HG03196 (cell line): ENCODE data around the gene EVL.

Experiments used
- ATAC-seq: cut with Tn5 transposase; IDR thresholded peaks from one replicate; pipeline ENCODE4 v1.9.1; 2021; ENCODE audit not compliant: unreplicated experiment

EVL gene

DNA sequence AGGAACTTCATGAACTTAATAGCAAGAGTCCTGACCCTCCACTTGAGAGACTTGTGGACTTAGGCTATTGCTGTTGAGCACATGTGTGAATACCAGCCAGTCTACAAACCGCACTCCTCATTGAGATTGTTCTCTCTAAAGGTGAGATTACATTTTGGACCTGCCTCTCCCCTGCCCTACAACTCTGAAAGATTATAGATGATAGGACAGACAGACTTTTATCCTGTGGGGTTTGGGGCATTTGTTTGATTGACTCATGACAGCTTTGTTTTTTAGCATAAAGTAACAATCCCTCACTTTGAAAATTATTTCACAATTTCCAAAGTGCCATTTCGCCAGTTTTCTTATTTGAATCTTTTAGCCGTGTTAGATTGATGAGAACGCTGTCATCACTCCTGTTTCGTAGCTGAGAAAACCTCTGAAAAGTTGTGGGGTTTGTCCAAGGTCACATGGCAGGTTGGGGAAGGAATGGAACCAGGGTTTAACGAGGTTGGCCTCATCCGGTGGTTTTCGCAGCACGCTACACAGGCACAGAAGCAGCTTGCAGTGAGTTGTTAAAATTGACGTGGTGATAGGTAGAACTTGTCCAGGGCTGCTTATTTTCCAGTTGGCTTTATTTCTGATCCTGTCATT, 836 bp downstream of the EVL start:
- no peak for ATAC-seq

- ATAC-seq: no peak
These were observed 1.7 kb downstream of the EVL start for GRCh38 chr14:100066962-100067361.

- no peak for ATAC-seq
These were observed 2.3 kb downstream of the EVL start for GRCh38 chr14:100067481-100067880.

GRCh38 chr14:100067971-100068959, 3.0 kb downstream of the EVL start:
- peak; percentile 32 for ATAC-seq

- ATAC-seq: no peak
These were observed 4.1 kb downstream of the EVL start for GRCh38 chr14:100069161-100069800.

GRCh38 chr14:100070310-100070709, 5.1 kb downstream of the EVL start:
- no peak for ATAC-seq

GRCh38 chr14:100071545-100071944, 6.3 kb downstream of the EVL start:
- no peak for ATAC-seq

GRCh38 chr14:100072783-100073346, 7.6 kb downstream of the EVL start:
- no peak for ATAC-seq

GRCh38 chr14:100073576-100074430, 8.6 kb downstream of the EVL start:
- ATAC-seq: no peak

- no peak for ATAC-seq
These were observed 9.3 kb downstream of the EVL start for GRCh38 chr14:100074431-100075100.

DNA sequence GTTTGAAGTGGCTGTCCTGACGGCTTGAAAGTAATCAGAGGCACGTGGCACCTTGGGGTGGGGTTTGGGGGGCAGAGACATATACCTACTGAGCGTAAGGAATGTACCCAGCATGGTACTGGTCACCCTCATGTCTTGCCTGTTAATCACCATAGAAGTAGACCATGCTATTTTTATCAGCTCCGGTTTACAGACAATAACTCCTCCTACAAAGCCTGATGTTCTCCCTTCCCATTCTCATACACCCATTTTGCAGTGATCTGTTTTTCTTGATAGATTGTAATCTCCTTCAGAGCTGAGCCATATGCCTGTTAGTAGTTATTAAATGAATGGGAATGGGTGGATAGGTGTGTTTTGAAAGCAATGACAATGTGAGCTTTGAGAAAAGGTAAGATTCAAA, 10.5 kb downstream of the EVL start:
- ATAC-seq: no peak

GRCh38 chr14:100076133-100076532, 10.9 kb downstream of the EVL start:
- no peak for ATAC-seq

DNA sequence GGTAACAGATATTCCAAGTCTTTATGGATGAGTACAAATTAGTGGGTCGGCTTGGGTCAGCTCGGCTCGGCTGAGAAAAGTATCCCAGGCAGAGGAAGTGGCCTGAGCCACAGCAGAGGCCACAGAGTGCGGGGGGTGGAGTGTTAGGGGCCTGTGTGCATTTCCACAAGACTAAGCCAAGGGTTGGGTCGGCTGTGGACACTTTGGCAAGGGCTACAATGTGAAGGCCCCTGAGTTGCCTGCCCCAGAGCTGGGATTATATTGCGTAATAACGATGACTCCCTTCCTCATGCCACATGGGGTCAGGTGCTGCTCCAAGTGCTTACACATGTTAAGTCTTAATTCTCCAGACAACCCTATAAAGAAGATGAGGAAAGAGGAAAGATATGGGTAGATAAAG, 11.4 kb downstream of the EVL start:
- ATAC-seq: no peak

DNA sequence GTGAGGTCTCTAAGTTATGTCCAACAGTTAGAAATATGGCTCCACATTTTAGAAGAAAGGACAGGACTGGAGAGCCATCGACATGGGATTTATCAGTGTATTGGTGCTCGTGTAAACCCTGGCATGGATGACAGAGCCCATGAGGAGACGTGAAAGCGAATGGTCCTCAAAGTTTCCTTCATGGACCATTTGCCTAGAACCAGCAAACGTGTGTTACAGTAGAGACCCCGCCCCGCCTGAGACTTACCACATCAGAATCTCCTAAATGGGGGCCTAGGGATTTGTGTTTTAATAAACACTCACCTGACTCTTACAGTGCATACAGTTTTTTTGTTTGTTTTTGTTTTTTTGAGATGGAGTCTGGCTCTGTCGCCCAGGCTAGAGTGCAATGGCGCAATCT, 12.2 kb downstream of the EVL start:
- ATAC-seq: no peak

DNA sequence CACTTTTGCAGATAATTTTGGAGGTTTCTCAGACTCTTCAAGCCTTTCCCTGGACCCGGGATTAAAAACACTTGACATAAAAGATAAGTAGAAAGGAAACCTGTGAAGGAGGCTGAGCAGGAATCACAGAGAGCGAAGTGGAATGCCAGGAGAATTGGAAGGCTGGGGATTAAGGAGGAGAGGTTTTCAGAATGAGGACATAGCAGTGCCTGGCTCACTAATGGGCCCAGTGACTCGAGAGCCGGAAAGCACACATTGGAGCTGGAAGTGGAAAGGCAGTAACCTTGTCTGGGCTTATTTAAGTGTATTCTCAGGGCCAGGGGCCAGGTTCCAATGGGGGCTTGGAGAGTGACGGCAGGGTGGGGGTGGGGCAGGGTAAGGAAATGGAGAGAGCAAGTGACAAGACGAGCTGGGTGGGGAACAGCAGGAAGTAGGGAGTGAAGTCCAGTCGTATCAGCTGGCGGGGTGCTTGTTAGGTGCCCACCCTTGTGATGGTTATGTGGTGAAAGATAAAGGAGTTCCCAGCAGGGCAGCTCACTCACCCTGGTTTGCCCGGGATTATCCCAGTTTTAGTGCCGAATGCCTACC, 13.1 kb downstream of the EVL start:
- ATAC-seq: no peak

GRCh38 chr14:100078997-100079725, 13.9 kb downstream of the EVL start:
- ATAC-seq: no peak

GRCh38 chr14:100079726-100080005, 14.4 kb downstream of the EVL start:
- no peak for ATAC-seq

DNA sequence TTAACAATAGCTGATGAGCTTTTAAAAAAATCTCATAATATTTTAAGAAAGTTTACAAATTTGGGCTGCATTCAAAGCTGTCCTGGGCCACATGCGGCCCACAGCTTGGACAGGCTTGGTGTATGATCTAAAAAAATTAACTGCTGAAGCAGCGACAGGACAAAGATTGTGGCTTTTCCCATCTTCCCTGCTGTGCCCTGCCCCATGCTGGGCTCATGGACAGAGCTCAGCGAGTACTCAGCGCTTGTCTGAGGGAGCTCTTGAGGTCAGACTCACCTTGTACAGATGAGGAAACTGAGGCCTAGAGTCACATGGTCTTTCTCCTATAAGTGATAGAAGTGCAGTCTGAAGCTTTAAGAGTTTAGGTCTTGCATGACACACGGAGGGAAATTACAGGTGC, 15.0 kb downstream of the EVL start:
- no peak for ATAC-seq

- ATAC-seq: no peak
These were observed 16.9 kb downstream of the EVL start for GRCh38 chr14:100081997-100082625.
